ENCODE measurements around the gene SORCS1.

Gene SORCS1

GRCh38 chr10:107104026-107104652, 60.4 kb downstream of the SORCS1 start:
- no peak for DNase-seq

GRCh38 chr10:107103174-107104025, 61.1 kb downstream of the SORCS1 start:
- peak in 1 of 56 donors; percentile 1 for DNase-seq

GRCh38 chr10:107098326-107098725, 66.2 kb downstream of the SORCS1 start:
- DNase-seq: no peak

GRCh38 chr10:107094824-107095522, 69.5 kb downstream of the SORCS1 start:
- DNase-seq: no peak

GRCh38 chr10:107092321-107092720, 72.2 kb downstream of the SORCS1 start:
- DNase-seq: no peak

GRCh38 chr10:107091126-107091525, 73.4 kb downstream of the SORCS1 start:
- DNase-seq: no peak

- DNase-seq: peak in 3 of 56 donors; percentile 0 to 13 (median 3)
Observed at GRCh38 chr10:107085665-107086525, 78.6 kb downstream of the SORCS1 start.

- DNase-seq: no peak
Observed at GRCh38 chr10:107083388-107084009, 81.0 kb downstream of the SORCS1 start.

GRCh38 chr10:107081644-107082043, 82.9 kb downstream of the SORCS1 start:
- DNase-seq: no peak

GRCh38 chr10:107075117-107075516, 89.4 kb downstream of the SORCS1 start:
- DNase-seq: no peak

GRCh38 chr10:107072786-107073185, 91.7 kb downstream of the SORCS1 start:
- DNase-seq: peak in 19 of 56 donors; percentile 0 to 54 (median 10)

- DNase-seq: peak in 16 of 56 donors; percentile 0 to 40 (median 8)
Observed at GRCh38 chr10:107072028-107072427, 92.5 kb downstream of the SORCS1 start.

GRCh38 chr10:107071301-107071700, 93.2 kb downstream of the SORCS1 start:
- peak in 7 of 56 donors; percentile 0 to 12 (median 7) for DNase-seq

GRCh38 chr10:107067843-107068242, 96.7 kb downstream of the SORCS1 start:
- no peak for DNase-seq

GRCh38 chr10:107064075-107064474, 100.4 kb downstream of the SORCS1 start:
- DNase-seq: no peak

- no peak for DNase-seq
Observed at GRCh38 chr10:107059872-107060271, 104.6 kb downstream of the SORCS1 start.

GRCh38 chr10:107059068-107059804, 105.3 kb downstream of the SORCS1 start:
- DNase-seq: no peak

- DNase-seq: no peak
Observed at GRCh38 chr10:107058331-107058730, 106.2 kb downstream of the SORCS1 start.

- no peak for DNase-seq
Observed at GRCh38 chr10:107056182-107056581, 108.3 kb downstream of the SORCS1 start.
